GM12878 (cell line): ENCODE results near the gene C1QTNF9.

Source experiments
- BACH1 ChIP-seq: fragments of 450-650 bp; IDR thresholded peaks from 2 replicates; pipeline ENCODE4 v1.6.1; 2017; ENCODE audit warnings: mild to moderate bottlenecking, borderline replicate concordance
- CTCF ChIP-seq, 3 experiments: IDR thresholded peaks in 2 of 3; conservative IDR thresholded peaks in 1 of 3; 2 replicates each; pipeline ENCODE4 v1.5.1; 2011; ENCODE audit warnings: low read depth in 3 of 3, low read length in 3 of 3, mild to moderate bottlenecking in 3 of 3, control low read depth in 2 of 3, moderate library complexity in 2 of 3, inconsistent platforms in 1 of 3, mixed read lengths in 1 of 3; ENCODE audit not compliant: control insufficient read depth in 2 of 3, insufficient read depth in 1 of 3; ENCODE audit errors: extremely low read depth in 1 of 3
- DPF2 ChIP-seq: fragments of 450-650 bp; IDR thresholded peaks from 2 replicates; pipeline ENCODE4 v1.6.1; 2017; ENCODE audit warnings: mild to moderate bottlenecking
- FOXK2 ChIP-seq: fragments of 450-650 bp; IDR thresholded peaks from 2 replicates; pipeline ENCODE4 v1.6.1; 2017; ENCODE audit warnings: mild to moderate bottlenecking, moderate library complexity
- KDM1A ChIP-seq: fragments of 200-600 bp; sonication (generic); IDR thresholded peaks from 2 replicates; pipeline ENCODE4 v1.6.1; 2016; ENCODE audit warnings: borderline replicate concordance
- MAX ChIP-seq: IDR thresholded peaks from 2 replicates; pipeline ENCODE4 v1.6.1; 2012; ENCODE audit warnings: low read depth, low read length, improper control_type of control experiment
- POLR2A ChIP-seq: IDR thresholded peaks from 2 replicates; pipeline ENCODE4 v1.6.1; 2011; ENCODE audit warnings: low read depth, mild to moderate bottlenecking, low read length
- RAD21 ChIP-seq: IDR thresholded peaks from 2 replicates; pipeline ENCODE4 v1.6.1; 2011; ENCODE audit warnings: mild to moderate bottlenecking, low read depth, low read length, moderate library complexity; ENCODE audit not compliant: insufficient read depth
- SP1 ChIP-seq: IDR thresholded peaks from one replicate; pipeline ENCODE4 v1.6.1; 2011; ENCODE audit warnings: low read depth, low read length
- USF2 ChIP-seq: IDR thresholded peaks from 2 replicates; pipeline ENCODE4 v1.6.1; 2011; ENCODE audit warnings: low read depth, low read length, improper control_type of control experiment, borderline replicate concordance
- TF ChIP-seq, protein P1 (sequence below): fragments of 450-650 bp; IDR thresholded peaks from 2 replicates; pipeline ENCODE4 v1.6.1; 2017; ENCODE audit warnings: mild to moderate bottlenecking

- TF ChIP-seq SP1 (no peak), FOXK2 (no peak), CTCF (IDR thresholded peaks at IDR 0.05 in 2 of 3, conservative IDR thresholded peaks at IDR 0.05 in 1 of 3; ENCODE audit: control insufficient read depth in 2 of 3, extremely low read depth in 1 of 3, insufficient read depth in 1 of 3, low read depth in 3 of 3, low read length in 3 of 3) (no peak), KDM1A (no peak), MAX (no peak), RAD21 (no peak), POLR2A (no peak), USF2 (no peak), DPF2 (no peak), BACH1 (no peak)
- TF ChIP-seq, protein P1, sequence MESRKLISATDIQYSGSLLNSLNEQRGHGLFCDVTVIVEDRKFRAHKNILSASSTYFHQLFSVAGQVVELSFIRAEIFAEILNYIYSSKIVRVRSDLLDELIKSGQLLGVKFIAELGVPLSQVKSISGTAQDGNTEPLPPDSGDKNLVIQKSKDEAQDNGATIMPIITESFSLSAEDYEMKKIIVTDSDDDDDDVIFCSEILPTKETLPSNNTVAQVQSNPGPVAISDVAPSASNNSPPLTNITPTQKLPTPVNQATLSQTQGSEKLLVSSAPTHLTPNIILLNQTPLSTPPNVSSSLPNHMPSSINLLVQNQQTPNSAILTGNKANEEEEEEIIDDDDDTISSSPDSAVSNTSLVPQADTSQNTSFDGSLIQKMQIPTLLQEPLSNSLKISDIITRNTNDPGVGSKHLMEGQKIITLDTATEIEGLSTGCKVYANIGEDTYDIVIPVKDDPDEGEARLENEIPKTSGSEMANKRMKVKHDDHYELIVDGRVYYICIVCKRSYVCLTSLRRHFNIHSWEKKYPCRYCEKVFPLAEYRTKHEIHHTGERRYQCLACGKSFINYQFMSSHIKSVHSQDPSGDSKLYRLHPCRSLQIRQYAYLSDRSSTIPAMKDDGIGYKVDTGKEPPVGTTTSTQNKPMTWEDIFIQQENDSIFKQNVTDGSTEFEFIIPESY: no peak
These were observed 7.5 kb upstream of the C1QTNF9 start for GRCh38 chr13:24301911-24302310.
